Heart left ventricle (tissue), 16 donors: ENCODE data around the gene ZNF319. TPM values are rescaled to one million over a fixed set of nuclear protein-coding genes. Genes with fewer than 3 reads are reported as not detected.

Source experiments
- ATAC-seq, 4 donors: fragments of 200-7000 bp; cut with Tn5 transposase; one replicate each; pipeline ENCODE4 v1.9.1; 2020 to 2022; ENCODE audit warnings: moderate library complexity in 4 of 4, mild to moderate bottlenecking in 3 of 4, moderate number of reproducible peaks in 1 of 4
- DNase-seq, 5 donors: peaks; one replicate each; pipeline ENCODE4 v3.0.0-alpha.2; 2020
- H3K27ac ChIP-seq, 12 donors: fragments of 200-600 bp; sonication (generic) in 4 of 12; one replicate each; pipeline versions ENCODE4 v1.5.0 to v1.8.0; 2016 to 2022; ENCODE audit warnings: mild to moderate bottlenecking in 2 of 12
- H3K27me3 ChIP-seq, 9 donors: fragments of 200-600 bp; sonication (generic) in 2 of 9; one replicate each; pipeline versions ENCODE4 v1.5.1 to v1.8.0; 2016 to 2022; ENCODE audit warnings: mild to moderate bottlenecking in 3 of 9
- H3K36me3 ChIP-seq, 9 donors: fragments of 200-600 bp; sonication (generic) in 2 of 9; one replicate each; pipeline versions ENCODE4 v1.5.0 to v1.8.0; 2018 to 2022; ENCODE audit warnings: mild to moderate bottlenecking in 2 of 9
- H3K4me1 ChIP-seq, 12 donors: fragments of 200-600 bp; sonication (generic) in 4 of 12; one replicate each; pipeline versions ENCODE4 v1.5.0 to v1.8.0; 2016 to 2022; ENCODE audit warnings: mild to moderate bottlenecking in 3 of 12
- H3K4me3 ChIP-seq, 12 donors: fragments of 200-600 bp; sonication (generic) in 4 of 12; one replicate each; pipeline versions ENCODE4 v1.5.0 to v1.8.0; 2017 to 2022; ENCODE audit warnings: mild to moderate bottlenecking in 9 of 12, moderate library complexity in 4 of 12
- H3K9me3 ChIP-seq, 12 donors: fragments of 200-600 bp; sonication (generic) in 4 of 12; one replicate each; pipeline versions ENCODE4 v1.5.0 to v1.8.0; 2016 to 2022; ENCODE audit warnings: mild to moderate bottlenecking in 1 of 12
- CTCF ChIP-seq, 12 donors: fragments of 200-600 bp; sonication (generic) in 4 of 12; IDR thresholded peaks; one replicate each; pipeline versions ENCODE4 v1.5.0 to v1.8.0; 2018 to 2022; ENCODE audit warnings: antibody characterized with exemption in 12 of 12, mild to moderate bottlenecking in 5 of 12
- POLR2A ChIP-seq, 2 donors: fragments of 450-650 bp; IDR thresholded peaks; one replicate each; pipeline ENCODE4 v1.6.1; 2017; ENCODE audit warnings: antibody characterized with exemption in 2 of 2, mild to moderate bottlenecking in 2 of 2, moderate library complexity in 2 of 2
- WGBS, 4 donors: extraction: QIAGEN DNeasy Blood & Tissue Kit in 2 of 4; methylation state at CpG; one replicate each; pipeline versions ENCODE4 v1.1.5 to v1.1.7; 2013 to 2018; 5-methylcytosine and 5-hydroxymethylcytosine counted together
- intact Hi-C, 10 donors: fragments of 100-400 bp; cut with DNase I; formaldehyde crosslinking; loops; one replicate each; pipeline versions ENCODE4 v1.11.1 to v1.14.2; 2022
- polyA plus RNA-seq, 2 donors: library from polyadenylated mRNA; stranded (reverse); fragments of 200-250 nt; gene quantifications; one replicate each; pipeline ENCODE4 v1.2.3, GENCODE V29; 2013
- total RNA-seq, 9 donors: library from RNA; depleted of rRNA in 2 of 9; stranded (reverse); fragments of >200 nt in 2 of 9; fragmentation: NEBNext Ultra II Directional in 3 of 9; extraction: Animal tissue kit (Norgen Biotek cat#: 25700) in 3 of 9; gene quantifications; one replicate each; pipeline versions ENCODE4 v1.1.0 to v1.2.4, GENCODE V29; 2016 to 2023
- donor health status: ischemic (EF 13 %, LVEDD 7.1; RV severe dilation, severe dysfunction).
- donor health status: healthy with polysubstance abuse.
- donor health status: DM: no; HTN: yes; CAD: no.
- donor health status: DM: no; HTN: no; CAD: no.
- donor health status: ischemic (EF 25% LVEDD 6.9; RV normal size, moderate dysfunction).
- donor health status: ischemic (EF 25% LVEDD 5.7; RV mildly dilated, moderate dysfunction).
- donor health status: healthy.
- donor health status: DM: yes; HTN: yes; CAD: no.
- donor health status: ischemic (EF 35%, LVEDD 5.7; RV mildly dilated, moderate dysfunction).
- donor health status: nonischemic (EF 11% LVEDD 7.7; RV severe dilation, severe dysfunction).
- donor health status: DM: yes; HTN: yes; CAD: no.
- donor health status: PGD.
- donor health status: ischemic (EF 29% LVEDD 5.4; RV normal size, mild dysfunction).
- donor health status: nonischemic (EF 23%, LVEDD 6.1; RV moderate dilation, normal function).

The ZNF319 gene
- total and polyA plus RNA-seq, 11 donors = 5.6 to 10.5 (median 8.6) TPM

DNA sequence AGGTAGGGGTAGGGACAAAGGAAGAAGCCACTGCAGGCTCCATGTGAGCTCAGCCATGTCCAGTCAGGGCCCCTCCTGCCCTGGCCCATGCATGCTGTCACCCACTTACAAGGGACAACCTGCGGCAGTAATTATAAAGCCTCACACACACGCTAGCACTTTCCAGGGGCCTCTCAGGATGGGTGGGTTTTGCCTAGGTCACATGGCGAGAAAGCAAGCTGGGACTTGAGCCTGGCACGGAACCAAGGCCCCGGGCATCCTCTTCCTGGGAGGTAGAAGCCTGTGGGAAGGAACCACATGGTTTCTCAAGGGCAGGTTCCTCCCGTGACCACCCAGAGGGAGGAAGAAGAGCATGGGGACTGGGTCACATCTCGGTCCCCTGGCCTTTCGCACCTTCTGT lies 7.0 kb downstream of the ZNF319 start:
- peaks cover 3 to 44% (median 13%) of the 10 kb centered on the region in 12 donors for H3K4me1 ChIP-seq
- ATAC-seq (no peak), DNase-seq (no peak)
- no peak overlapping the region for H3K4me3 ChIP-seq
- H3K27me3 ChIP-seq = no peaks in the 10 kb centered on the region
- H3K27ac ChIP-seq = no peak overlapping the region
- intact Hi-C loops = loop anchor here in 2 of 10 donors (5.0 to 10.0 kb wide), 2 partner anchors 56 to 239 kb away; no protein-coding TSS in a partner anchor
- WGBS, 4 donors = 64 to 84% (median 77%) methylated on average over 6 to 8 of the region's 8 CpGs
- peaks cover 0 to 48% (median 36%) of the 10 kb centered on the region in 9 donors for H3K36me3 ChIP-seq
- TF ChIP-seq POLR2A (IDR thresholded peaks at IDR 0.05) = no peak
- TF ChIP-seq CTCF (IDR thresholded peaks at IDR 0.05) = no peak
- H3K9me3 ChIP-seq = no peaks in the 10 kb centered on the region

GRCh38 chr16:57992084-57992483 lies 8.4 kb downstream of the ZNF319 start:
- no peak for TF ChIP-seq POLR2A (IDR thresholded peaks at IDR 0.05)
- TF ChIP-seq CTCF (IDR thresholded peaks at IDR 0.05) = no peak
- Histone ChIP-seq H3K4me3 (no peak overlapping the region), H3K27ac (no peak overlapping the region), H3K4me1 (peaks cover 0 to 31% (median 11%) of the 10 kb centered on the region in 12 donors), H3K9me3 (no peaks in the 10 kb centered on the region), H3K27me3 (no peaks in the 10 kb centered on the region), H3K36me3 (peaks cover 0 to 37% (median 27%) of the 10 kb centered on the region in 9 donors)
- DNase-seq = no peak
- 93 to 97% (median 95%) methylated on average over 6 of the region's 6 CpGs for WGBS, 4 donors
- intact Hi-C loops = loop anchor here in 2 of 10 donors (5.0 to 10.0 kb wide), 2 partner anchors 55 to 237 kb away; no protein-coding TSS in a partner anchor
- ATAC-seq = no peak

DNA sequence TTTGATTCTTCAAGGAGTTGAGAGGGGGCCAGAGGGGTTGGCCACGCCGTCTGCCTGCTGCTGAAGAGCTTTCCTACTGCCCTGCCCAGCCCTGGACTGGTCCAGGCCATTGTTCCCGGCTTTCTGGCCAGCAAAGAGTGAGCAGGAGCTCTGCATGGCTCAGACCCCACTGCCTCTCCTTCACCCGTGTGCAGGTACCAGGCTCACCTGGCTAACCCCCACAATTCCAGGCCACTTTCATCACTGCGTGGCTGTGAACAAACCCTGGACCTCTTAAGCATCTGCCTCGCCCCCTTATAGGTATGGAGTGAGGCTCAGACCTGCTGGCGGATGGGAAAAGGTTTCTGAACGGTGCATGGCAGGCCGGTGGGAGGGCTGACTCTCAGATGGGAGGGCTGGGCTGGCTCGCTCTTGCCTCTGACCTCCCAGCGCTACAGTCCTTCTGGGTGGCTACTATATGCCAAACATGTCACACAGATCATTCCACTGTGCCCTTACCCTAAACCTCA lies 8.9 kb downstream of the ZNF319 start:
- Histone ChIP-seq H3K36me3 (peaks cover 0 to 32% (median 23%) of the 10 kb centered on the region in 9 donors), H3K9me3 (no peaks in the 10 kb centered on the region), H3K27me3 (no peaks in the 10 kb centered on the region), H3K27ac (no peak overlapping the region), H3K4me3 (no peak overlapping the region), H3K4me1 (peaks cover 0 to 31% (median 11%) of the 10 kb centered on the region in 12 donors)
- DNase-seq (no peak), ATAC-seq (no peak)
- 87 to 98% (median 90%) methylated on average over 10 to 11 of the region's 11 CpGs for WGBS, 4 donors
- intact Hi-C loops = loop anchor here in 2 of 10 donors (5.0 to 10.0 kb wide), 2 partner anchors 54 to 237 kb away; no protein-coding TSS in a partner anchor
- TF ChIP-seq CTCF (IDR thresholded peaks at IDR 0.05) = no peak
- no peak for TF ChIP-seq POLR2A (IDR thresholded peaks at IDR 0.05)

DNA sequence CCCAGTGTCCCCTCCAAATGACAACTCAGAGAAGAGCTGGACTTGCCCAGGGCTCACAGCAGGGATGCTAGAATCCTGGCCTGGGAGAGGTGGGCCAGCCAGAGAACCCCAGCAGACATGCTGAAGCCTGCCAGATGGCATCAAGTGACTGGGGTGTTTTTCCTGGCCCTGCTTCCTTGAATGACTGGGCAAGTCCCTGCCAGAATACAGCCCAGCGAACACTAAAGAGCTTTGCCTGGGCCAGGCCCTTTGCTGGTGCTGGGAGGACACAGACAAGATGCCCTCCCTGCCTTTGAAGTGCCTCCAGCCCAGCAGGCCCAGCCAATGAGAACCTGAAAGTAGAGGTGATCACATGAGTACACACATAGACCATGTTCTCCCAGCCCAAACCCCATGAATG lies 11.5 kb downstream of the ZNF319 start:
- intact Hi-C loops = loop anchor here in 1 of 10 donors (10.0 kb wide), 1 partner anchor 404 kb away; no protein-coding TSS in a partner anchor
- Histone ChIP-seq H3K36me3 (peaks cover 0 to 6% (median 2%) of the 10 kb centered on the region in 9 donors), H3K4me3 (no peak overlapping the region), H3K9me3 (no peaks in the 10 kb centered on the region), H3K27ac (peak overlapping the region in 2 of 12 donors; percentile 7 to 49), H3K4me1 (peaks cover 0 to 23% (median 10%) of the 10 kb centered on the region in 12 donors), H3K27me3 (peaks cover 0 to 11% (median 0%) of the 10 kb centered on the region in 9 donors)
- peak in 4 of 5 donors; percentile 28 to 80 (median 52) for DNase-seq
- TF ChIP-seq POLR2A (IDR thresholded peaks at IDR 0.05) = no peak
- no peak for TF ChIP-seq CTCF (IDR thresholded peaks at IDR 0.05)
- ATAC-seq = peak; percentile 43 to 82 (median 68)
- WGBS, 4 donors = 33 to 83% (median 49%) methylated on average over 1 of the region's 1 CpG
